Effector CD8-positive, alpha-beta T cell (primary cell): ENCODE measurements around the gene PALM2AKAP2.

Source experiments
- DNase-seq: peaks from one replicate; lab custom pipeline; 2025; lab: John Stamatoyannopoulos, UW

Gene PALM2AKAP2

DNA sequence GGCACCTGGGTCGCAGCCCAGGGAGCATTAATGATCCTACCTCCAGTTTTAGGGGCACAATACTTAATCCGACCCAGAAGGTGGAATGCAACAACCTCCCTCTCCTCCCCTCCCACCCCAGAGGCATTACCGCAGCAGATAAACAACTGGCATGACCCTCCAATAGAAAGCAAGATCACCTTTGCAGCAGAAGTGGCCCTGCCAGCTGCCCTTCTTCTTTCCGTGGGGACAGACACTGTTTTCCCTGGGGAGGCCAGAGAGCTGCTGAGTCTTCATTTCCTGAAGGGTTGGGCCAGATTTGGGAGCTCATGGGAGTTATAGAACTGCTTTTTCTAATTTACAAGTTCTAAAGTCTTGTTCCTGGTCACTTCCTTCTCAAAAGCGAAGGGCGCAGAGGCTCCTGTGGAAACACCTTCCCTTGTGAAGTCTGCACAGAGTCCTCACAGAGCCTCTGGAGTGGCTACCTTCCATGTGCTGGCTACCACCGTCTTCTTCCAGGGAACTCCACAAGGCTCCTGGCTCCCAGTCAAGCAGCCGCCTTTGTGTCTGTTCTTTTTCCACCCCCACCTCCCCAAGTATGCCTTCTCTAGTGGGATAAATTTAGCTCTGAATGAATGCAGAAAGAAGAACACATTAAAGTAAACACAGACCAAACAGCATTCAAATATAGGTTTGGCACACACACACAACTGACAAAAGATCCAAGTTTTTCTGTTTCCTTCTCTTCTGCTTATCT lies 8.0 kb upstream of the PALM2AKAP2 start:
- no peak for DNase-seq

DNA sequence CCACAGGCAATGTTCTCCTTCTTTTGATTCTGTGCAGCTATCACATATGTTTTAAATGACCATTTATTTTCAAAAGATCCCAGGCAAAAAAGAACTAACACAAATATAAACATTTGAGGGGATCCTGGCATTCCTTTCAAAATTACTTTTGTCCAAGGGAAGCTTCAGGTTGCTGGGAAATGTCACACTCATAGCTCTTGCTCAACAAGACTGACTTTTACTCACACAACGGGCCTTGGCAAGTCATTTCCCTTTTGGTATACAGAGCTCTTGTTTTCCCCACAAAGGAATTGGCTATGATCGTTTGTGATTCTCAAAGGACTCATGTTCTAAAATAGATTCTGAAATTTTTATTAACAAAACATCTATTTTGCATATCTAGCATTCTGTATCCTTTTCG lies 4.5 kb upstream of the PALM2AKAP2 start:
- DNase-seq = no peak

DNA sequence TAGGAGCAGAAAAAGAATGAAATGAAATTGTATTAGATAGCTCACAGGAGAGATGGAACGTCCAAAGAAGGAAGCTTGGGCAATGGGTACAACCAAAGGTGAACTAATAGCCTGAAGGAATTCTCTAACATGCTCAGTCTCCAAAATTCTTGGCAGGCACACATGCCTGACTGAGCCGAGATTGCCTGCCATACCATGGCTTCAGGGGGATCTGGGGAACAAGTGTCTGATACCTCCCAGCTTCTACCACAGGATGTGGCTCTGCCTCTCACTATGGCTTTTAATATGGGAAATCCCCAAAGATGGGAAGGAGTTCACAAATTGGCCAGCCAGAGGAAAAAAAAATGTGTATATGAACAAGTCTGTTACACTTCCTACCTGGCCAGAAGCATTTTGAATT lies 3.6 kb upstream of the PALM2AKAP2 start:
- no peak for DNase-seq

DNA sequence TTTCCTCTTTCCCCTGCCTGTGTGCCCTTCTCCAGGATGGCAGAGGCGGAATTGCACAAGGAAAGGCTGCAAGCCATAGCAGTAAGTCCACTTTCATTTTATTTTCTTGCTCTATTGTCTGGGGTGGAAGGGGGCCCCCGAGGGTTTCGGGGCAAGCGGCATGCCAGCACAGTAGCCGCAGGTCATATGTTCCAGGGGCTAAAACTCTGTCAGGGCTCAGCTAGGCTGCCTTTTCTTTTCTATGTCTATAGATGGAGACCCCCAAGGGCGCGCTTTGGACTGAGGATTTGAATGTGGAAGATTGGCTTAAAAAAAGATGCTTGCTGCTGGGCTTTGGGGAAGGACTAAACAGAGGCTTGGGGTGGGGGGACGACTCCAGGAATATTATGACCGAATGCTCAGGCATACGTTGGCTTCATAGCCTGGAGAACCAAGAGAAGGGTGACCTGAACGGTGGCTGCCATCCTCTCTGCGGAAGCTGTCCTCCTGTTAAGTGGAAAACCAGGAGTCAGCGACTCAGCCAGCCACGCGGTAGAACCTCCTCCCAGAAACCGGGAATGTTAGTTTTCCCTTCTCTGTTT lies 545 bp downstream of the PALM2AKAP2 start:
- DNase-seq = no peak

DNA sequence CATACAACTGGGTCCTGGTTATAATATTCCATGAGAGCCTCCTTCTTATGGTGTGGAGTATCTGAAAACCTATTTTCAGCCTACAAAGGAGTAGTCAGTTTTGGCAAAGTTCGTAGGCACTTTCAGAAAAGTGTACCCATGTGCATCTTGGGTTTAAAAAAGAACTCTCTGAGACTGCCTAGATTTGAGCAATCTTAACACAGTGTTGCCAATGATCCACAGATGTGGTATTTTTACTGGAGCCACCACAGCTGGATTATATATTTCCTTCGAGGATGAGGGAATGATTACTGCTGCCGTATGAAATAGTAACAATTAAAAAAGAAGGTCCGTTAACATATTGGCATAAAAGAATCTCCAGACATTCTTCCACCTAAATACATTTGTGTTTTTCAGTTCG lies 1.1 kb downstream of the PALM2AKAP2 start:
- no peak for DNase-seq

DNA sequence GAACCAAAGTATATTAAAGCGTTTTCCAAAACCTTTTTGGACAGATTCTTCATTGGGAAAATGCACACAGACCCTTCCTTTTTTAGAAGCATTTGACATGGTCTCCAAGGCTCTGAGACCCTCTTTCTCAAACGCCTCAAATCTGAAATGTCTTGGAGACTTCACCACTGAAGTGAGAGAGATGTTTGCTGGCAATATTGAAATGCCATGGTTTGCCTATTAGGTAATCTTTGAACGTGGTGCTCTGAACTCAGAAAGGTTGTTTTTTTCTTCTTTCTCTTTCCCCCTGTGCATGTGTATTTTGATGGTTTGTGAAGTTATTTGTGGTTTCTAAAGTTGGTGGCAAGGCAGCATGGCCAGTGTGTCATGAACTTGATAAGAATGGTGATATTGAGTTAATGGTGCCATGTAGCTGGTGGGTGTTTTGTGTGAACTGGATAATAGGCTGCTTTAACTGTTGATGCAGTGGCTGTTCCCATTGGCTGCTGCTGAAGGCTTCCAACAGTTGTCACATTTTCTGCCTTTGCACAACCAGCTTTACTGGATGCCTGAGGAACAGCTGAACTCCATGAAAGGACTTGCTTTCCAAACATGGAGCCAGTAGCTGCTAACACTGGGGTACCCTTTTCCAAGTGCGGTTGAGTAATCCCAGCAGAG lies 1.7 kb downstream of the PALM2AKAP2 start:
- DNase-seq = no peak

DNA sequence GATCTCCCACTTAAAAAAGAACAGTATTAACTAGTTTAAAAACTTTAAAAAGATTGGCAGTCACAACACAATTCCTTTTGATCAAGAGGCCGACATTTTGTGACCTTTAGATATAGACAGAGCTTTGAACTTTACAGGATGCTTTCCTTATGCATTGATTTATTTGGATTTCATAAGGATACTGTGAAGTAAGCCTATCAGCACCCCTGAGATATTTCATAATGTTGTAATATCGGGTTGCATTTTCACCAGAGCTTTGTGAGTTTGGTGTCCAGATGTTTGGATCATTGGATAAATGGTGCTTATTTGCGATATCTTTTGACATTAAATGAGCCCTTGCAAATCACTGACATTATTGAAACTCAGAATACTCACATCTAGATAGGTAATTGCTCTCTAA lies 7.7 kb downstream of the PALM2AKAP2 start:
- no peak for DNase-seq

DNA sequence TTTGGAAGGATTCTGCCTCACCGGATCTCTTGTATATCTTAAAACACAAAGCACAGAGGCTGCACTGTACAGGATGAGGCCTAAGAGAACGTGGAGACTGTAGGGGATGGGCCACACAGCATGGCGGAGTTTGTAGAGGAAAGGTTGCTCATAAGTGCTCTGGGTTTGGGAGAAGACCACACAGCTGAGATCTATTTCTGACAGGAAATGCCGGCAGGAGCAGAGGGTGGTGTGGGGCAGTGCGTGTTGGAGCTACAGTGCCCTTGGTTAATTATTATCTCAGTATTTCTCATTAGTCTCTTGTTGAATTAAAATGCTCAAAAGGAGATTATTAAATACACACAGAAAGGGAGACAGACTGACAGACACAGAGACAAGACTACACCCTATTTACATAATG lies 9.6 kb downstream of the PALM2AKAP2 start:
- no peak for DNase-seq

DNA sequence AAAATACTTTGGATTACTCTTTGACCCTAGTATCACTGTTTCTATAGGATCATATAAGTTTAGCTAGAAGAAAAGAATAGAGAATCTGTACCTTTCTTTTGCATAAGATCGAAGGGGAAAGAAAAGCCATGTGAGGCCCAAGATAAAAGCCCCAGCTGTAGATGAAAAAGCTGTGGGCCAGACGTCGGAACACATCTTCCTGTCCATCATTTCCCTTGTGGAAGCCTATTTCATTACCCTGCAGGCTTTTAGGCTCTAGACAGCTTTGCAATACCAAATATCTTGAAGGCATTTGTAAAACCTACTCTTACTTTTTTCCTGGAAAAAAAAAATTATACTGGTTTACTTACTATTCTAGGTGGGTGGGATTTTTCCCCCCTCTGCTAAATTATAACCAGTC lies 10.0 kb downstream of the PALM2AKAP2 start:
- DNase-seq = no peak

DNA sequence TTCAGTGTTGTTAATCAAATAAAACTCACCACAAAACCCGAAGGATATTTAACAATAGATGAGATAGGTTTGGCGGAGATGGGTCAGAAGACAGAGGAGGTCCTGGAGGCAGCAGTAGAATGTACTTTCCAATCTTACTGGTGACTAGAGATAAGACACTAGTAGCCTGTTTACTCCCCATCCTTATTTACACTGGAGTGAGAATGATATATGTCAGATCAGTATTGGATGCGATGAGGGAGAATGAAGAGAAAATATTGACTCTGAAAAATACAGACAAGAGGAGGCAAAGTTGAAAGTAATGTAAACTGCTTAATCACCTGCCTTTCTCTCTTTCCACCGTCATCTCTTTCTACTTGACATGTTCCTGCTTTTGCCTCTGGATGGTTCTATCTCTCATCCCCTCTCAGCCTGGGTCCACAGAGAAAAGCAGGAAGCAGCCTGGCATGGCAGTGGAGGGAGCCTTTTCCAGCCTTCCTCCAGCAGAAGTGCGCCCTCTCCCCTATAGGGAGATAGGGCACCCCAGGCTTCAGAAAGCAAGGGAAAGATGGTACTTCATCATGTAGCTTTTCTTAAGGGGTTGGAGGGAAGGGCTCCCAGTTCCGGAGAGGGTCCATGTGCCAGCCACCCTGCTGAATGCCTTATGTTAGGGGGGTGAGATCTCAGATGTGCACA lies 11.1 kb downstream of the PALM2AKAP2 start:
- no peak for DNase-seq

DNA sequence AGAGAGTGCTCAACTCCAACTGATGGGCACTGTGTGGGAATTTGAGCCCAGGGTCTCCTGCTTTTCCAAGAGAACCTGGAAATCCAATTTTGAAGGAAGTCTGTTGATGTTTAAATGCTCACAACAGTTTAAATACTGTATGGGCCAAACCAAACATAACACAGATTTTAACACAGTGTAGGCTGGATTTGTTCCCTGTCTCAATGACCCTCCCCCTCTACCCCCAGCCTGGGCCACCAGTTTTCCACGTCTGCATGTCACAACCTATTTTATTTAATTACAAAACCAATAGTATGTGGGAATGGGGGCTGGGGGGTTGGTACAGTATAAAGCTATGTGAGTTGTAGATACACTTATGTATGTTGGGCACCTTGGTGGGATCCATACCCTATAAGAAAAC lies 11.7 kb downstream of the PALM2AKAP2 start:
- DNase-seq = no peak

DNA sequence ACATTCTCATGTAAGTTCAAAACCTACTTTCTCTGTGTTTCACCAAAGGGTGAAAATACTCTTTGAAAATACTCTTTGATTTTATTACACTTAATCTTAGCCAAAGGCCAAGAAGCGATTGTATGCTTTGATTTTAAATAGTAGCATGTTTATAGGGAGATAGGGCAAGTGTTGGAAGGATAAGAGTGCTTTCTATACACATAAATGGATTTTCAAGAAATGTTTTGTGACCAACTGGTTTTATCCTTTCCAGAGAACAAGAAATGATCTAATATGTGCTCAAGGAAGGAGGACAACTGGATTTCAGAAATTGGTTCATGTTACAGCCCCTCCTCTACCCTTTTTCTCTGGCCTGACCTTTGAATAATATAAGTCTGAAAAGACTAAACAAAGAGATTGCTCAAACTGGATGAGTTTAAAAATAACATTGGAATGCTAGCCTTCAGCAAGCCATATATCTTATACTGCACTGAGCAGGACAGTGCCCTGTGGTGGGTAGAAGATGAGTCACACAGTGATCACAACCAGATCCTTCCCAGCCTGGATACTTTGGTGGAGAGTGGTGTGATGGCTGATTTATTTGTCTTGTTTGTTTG lies 13.1 kb downstream of the PALM2AKAP2 start:
- no peak for DNase-seq

DNA sequence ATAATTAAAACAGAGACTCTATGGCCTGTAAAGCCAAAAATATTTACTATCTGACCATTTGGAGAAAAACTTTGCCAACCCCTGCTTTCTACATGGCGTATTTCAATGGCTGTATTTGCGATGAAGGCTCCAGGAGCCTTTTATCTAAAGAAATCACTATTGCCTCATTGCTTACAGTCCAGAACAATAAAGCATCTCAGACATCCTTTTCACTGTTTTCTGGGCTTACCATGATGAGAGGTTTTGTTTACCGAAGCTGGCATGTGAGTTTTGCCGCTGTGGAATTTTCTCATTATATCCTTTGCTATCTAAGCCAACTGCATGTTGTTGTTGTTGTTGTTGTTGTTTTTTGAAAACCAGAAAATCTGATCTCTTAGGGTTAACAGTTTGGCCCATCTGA lies 13.9 kb downstream of the PALM2AKAP2 start:
- no peak for DNase-seq

DNA sequence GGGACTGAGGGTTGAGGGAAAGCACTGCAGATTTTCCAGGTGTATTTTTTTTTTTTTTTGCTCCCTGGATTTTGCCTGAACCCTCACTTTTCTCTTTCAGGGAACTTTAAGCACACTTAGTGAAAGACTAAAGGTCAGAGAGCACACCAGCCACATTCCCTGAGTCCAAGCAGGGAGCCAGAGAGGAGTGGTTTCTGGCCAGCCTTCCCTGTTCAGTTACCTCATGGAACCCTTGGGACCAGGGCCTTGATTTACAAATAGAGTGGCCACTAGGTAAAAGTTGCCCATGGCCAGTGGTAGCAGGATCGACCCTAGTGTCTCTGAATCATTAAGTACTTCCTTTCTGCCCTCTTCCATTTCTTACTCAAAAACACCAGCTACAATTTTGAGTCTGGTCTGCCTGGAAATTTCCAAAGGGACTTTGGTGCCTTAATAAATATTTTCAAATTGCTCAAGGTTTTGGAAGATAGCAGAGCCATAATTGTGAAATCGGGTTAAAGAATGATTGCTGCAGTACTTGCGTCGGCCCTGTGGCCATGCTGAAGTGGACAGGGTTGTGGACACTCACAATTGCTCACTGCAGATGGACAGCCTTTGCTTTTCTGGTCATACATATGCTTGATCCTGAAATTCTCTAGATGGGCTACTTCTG lies 14.5 kb downstream of the PALM2AKAP2 start:
- no peak for DNase-seq

DNA sequence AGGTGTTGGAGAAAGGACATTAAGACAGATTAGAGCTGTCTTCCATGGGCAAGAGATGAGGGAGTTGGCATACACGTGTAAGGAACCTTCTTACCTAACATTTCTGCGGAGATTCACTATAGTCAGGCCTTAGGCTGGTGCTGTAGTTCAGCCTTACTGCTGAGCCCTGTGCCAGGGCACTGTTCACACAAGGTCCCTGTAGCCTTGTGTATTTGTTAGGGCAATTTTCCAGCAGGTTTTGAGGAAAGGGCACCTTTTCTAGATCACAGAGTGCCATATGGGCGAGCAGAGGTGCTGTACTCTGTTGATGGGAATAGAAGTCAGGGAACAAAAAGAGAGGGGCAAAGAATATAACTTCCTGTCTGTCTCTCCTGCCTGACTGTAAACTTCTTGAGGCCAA lies 15.6 kb downstream of the PALM2AKAP2 start:
- no peak for DNase-seq

DNA sequence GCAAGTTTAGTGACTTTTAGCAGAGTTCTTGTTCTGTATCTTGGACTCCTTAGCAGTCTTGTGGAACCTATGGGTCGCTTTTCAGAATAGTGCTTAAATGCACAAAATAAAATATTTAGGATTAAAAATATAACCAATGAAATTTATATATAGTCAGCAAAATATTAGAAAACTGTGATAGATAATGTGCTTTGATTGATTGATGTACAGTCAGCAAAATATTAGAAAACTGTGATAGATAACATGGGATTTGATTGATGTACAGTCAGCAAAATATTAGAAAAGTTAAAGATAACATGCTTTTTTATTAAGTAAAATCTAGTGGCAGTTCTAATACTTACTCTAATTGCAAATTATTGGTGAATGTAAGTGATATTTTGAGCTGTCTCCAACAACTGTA lies 16.1 kb downstream of the PALM2AKAP2 start:
- no peak for DNase-seq

DNA sequence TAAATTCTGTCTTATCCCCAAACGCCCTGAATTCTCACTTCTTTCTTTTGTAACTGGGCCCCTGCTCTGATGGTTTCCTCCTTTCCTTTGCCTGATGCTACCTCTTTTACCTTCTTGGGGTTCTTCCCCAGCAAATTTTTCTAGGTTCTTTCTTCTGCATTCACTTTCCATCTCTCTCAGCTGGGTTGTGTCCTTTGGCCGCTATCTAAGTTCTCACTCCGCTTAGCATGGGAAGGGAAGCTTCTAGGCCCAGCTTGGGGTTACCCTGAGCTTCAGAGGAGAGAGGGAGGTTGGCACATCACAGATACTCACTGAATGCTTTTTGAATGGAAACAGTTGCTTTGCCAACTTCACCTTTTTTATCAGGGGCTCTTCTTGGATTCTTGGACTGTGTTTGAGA lies 17.0 kb downstream of the PALM2AKAP2 start:
- DNase-seq = no peak

DNA sequence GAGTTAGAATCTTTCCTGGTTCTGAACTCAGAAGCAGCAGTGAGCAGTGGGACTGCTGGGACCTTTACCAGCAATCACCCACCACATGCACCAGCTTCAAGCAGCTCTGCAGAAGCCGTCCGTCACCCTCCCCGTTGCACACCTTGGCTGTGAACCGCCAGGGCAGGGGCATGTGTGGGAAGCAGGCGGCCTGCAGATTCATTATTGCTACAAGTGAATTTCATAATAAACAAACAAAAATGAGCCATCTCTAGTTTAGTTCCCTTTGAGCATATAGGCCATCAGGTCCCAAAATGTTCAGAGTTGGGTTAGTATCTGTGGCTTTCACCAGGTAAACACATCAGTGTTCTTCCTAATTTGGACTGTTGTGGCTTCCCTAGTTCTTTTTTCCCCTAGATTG lies 17.5 kb downstream of the PALM2AKAP2 start:
- no peak for DNase-seq

DNA sequence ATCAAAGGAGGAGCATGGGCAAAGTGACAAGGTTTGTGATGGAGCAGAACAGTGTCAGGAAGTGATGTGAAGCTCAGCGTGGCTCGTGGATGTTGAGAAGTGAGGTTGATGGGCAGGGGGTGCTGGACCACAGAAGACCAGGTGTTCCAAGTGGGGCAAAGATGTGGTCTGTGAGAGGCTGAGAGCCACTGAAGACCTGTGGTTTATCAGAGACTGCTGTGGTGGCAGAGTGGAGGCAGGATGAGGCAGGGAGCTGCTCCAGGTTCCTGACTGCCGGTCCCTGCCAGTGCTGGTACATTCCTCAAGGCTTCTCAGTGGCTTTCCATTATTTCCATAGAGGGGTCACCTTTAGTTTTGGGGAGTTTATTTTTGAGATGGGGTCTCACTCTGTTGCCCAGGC lies 19.1 kb downstream of the PALM2AKAP2 start:
- DNase-seq = no peak

DNA sequence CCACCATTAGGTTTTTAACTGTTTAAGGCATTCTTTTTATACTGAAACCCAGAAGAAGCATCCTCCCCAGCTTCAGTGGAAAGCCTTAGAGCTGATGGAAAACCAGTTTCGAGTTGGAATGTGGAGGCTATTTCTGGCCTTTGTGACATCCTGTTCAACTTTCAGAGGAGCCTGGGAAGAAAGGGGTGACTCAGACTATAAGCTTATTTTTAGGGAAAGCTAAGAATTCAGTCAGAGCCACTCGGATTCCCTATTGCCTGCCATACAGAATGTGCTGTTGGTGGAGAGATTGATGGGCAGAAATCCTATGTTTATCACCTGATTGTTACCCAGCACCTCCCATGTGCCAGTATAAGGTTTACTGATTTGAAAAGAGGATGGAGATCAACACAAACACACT lies 19.8 kb downstream of the PALM2AKAP2 start:
- no peak for DNase-seq

DNA sequence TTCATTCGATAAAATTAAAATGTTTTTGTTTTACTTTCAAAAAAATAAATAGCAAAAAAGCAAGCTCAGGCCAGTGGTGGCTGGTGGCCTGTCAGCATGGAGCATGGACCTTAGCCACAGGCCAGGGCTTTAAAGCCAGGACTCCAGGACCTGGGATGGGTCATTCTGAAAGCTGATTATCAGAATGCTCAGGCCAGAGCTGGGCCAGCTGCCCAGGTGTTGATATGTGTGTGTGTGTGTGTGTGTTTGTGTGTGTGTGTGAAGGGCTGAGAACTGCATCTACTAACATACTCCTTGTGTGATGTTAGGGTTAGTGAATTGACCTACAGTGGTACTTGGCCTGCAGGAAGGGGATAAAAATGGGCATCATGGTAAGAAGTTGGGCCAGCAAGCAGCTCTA lies 21.5 kb downstream of the PALM2AKAP2 start:
- DNase-seq = no peak

DNA sequence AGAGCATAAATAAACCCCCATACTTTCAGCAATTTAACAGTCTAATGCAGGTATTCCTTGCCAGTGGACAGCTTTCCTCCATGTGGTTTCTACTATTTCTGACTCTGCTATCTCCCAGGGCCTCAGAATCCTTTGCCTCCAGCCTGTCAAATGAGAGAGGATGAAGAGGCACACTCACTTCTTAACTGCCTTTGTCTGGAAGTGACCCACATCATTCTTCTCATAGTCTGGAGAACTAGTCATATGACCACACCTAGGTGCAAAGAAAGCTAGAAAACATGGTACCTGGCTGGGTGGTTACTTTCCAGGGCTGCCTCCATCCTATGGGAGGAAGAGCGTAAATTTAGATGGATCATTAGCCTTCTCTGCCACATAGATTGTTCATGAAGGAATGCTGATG lies 22.5 kb downstream of the PALM2AKAP2 start:
- DNase-seq = no peak
